HepG2 (cell line): Measurements from ENCODE around the gene OPN1MW3.
"Not testable (repeated sequence)": the region's sequence is repeated elsewhere in the genome, so short reads cannot be mapped to it uniquely, and the experiment has no call there.

Experiments used
- EP300 ChIP-seq, 3 experiments: sonication (generic) in 1 of 3; formaldehyde crosslinking in 1 of 3; IDR thresholded peaks; 2 replicates each; pipeline versions ENCODE4 v1.5.1 to v1.6.1; 2011 to 2020; ENCODE audit warnings: low read depth in 2 of 3, low read length in 2 of 3, borderline replicate concordance in 1 of 3, improper control_type of control experiment in 1 of 3, mild to moderate bottlenecking in 1 of 3, missing genetic modification reagents in 1 of 3, moderate library complexity in 1 of 3
- PAXIP1 ChIP-seq: sonication (generic); formaldehyde crosslinking; conservative IDR thresholded peaks from 2 replicates; pipeline ENCODE4 v1.4.0; 2020; ENCODE audit warnings: mild to moderate bottlenecking, missing genetic modification reagents, moderate library complexity
- POLR2A ChIP-seq, 2 experiments: IDR thresholded peaks; 2 replicates each; pipeline ENCODE4 v1.6.1; 2011; ENCODE audit warnings: low read depth in 2 of 2, low read length in 2 of 2, mild to moderate bottlenecking in 1 of 2, moderate library complexity in 1 of 2; ENCODE audit not compliant: insufficient read depth in 1 of 2
- POLR2AphosphoS2 ChIP-seq: IDR thresholded peaks from 2 replicates; pipeline ENCODE4 v1.6.1; 2011; ENCODE audit warnings: low read depth, low read length, improper control_type of control experiment
- UBTF ChIP-seq: sonication (generic); formaldehyde crosslinking; IDR thresholded peaks from 2 replicates; pipeline ENCODE4 v1.4.0; 2020; ENCODE audit warnings: mild to moderate bottlenecking, missing genetic modification reagents
- ZNF562 ChIP-seq: sonication (generic); formaldehyde crosslinking; IDR thresholded peaks from 2 replicates; pipeline ENCODE4 v1.8.0; 2022; ENCODE audit warnings: missing genetic modification reagents, borderline replicate concordance
- TF ChIP-seq, protein P1 (sequence below): sonication (generic); formaldehyde crosslinking; IDR thresholded peaks from 2 replicates; pipeline ENCODE4 v1.5.0; 2020; ENCODE audit warnings: mild to moderate bottlenecking, missing genetic modification reagents, moderate library complexity
- TF ChIP-seq, protein P2 (sequence below): IDR thresholded peaks from 2 replicates; pipeline ENCODE4 v1.6.1; 2016; ENCODE audit warnings: low read depth

DNA sequence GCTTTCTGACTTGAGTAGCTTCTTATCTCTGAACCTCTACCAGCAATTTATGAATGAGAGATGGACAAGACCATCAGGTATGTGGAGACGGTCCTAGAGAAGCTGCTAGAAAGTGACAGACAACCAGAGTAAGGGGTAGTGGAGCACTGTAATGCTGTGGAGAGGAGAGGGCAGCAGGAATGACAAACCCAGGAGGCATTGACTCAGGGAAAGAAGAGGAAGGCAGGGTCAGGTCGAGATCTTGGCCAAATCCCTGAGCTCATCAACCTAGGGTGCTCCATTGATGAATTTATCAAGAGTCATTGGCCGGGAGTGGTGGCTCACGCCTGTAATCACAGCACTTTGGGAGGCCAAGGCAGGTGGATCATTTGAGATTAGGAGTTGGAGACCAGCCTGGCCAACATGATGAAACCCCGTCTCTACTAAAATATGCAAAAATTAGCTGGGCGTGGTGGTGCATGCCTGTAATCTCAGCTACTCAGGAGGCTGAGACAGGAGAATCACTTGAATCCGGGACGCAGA, 17.3 kb upstream of the OPN1MW3 start:
- not testable (repeated sequence) for TF ChIP-seq POLR2AphosphoS2; PAXIP1 (CRISPR knock-in tag); POLR2A (IDR thresholded peaks at IDR 0.05; ENCODE audit: insufficient read depth in 1 of 2, low read depth in 2 of 2, low read length in 2 of 2); UBTF (CRISPR knock-in tag); ZNF562 (CRISPR knock-in tag); EP300 (IDR thresholded peaks at IDR 0.05; ENCODE audit: low read depth in 2 of 2, low read length in 2 of 2); EP300 (CRISPR knock-in tag; IDR thresholded peaks at IDR 0.05; ENCODE audit: borderline replicate concordance)
- TF ChIP-seq, protein P1, sequence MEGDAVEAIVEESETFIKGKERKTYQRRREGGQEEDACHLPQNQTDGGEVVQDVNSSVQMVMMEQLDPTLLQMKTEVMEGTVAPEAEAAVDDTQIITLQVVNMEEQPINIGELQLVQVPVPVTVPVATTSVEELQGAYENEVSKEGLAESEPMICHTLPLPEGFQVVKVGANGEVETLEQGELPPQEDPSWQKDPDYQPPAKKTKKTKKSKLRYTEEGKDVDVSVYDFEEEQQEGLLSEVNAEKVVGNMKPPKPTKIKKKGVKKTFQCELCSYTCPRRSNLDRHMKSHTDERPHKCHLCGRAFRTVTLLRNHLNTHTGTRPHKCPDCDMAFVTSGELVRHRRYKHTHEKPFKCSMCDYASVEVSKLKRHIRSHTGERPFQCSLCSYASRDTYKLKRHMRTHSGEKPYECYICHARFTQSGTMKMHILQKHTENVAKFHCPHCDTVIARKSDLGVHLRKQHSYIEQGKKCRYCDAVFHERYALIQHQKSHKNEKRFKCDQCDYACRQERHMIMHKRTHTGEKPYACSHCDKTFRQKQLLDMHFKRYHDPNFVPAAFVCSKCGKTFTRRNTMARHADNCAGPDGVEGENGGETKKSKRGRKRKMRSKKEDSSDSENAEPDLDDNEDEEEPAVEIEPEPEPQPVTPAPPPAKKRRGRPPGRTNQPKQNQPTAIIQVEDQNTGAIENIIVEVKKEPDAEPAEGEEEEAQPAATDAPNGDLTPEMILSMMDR (CRISPR knock-in tag), result not testable (repeated sequence)
- TF ChIP-seq, protein P2, sequence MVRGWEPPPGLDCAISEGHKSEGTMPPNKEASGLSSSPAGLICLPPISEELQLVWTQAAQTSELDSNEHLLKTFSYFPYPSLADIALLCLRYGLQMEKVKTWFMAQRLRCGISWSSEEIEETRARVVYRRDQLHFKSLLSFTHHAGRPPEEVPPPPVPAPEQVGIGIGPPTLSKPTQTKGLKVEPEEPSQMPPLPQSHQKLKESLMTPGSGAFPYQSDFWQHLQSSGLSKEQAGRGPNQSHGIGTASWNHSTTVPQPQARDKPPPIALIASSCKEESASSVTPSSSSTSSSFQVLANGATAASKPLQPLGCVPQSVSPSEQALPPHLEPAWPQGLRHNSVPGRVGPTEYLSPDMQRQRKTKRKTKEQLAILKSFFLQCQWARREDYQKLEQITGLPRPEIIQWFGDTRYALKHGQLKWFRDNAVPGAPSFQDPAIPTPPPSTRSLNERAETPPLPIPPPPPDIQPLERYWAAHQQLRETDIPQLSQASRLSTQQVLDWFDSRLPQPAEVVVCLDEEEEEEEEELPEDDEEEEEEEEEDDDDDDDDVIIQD (CRISPR knock-in tag), result not testable (repeated sequence)
